Muscle layer of colon (tissue), 2 donors: ENCODE measurements around the gene UBAC2.

Experiments
- H3K27ac ChIP-seq: one replicate; pipeline ENCODE4 v1.7.0; 2013; ENCODE audit warnings: low read depth, mild to moderate bottlenecking, low read length, moderate library complexity
- H3K27me3 ChIP-seq, 2 donors: one replicate each; pipeline ENCODE4 v1.7.0; 2013; ENCODE audit warnings: low read length in 2 of 2, mild to moderate bottlenecking in 2 of 2; ENCODE audit not compliant: insufficient read depth in 2 of 2, control insufficient read depth in 1 of 2
- H3K36me3 ChIP-seq: one replicate; pipeline ENCODE4 v1.7.0; 2013; ENCODE audit warnings: mild to moderate bottlenecking, low read length; ENCODE audit not compliant: insufficient read depth
- H3K4me1 ChIP-seq: one replicate; pipeline ENCODE4 v1.7.0; 2013; ENCODE audit warnings: mild to moderate bottlenecking, low read length; ENCODE audit not compliant: insufficient read depth
- H3K4me3 ChIP-seq, 2 donors: one replicate each; pipeline ENCODE4 v1.7.0; 2013; ENCODE audit warnings: low read length in 2 of 2, low read depth in 1 of 2, mild to moderate bottlenecking in 1 of 2, moderate library complexity in 1 of 2
- H3K9ac ChIP-seq: one replicate; pipeline ENCODE4 v1.7.0; 2013; ENCODE audit warnings: low read length
- H3K9me3 ChIP-seq: one replicate; pipeline ENCODE4 v1.7.0; 2013; ENCODE audit warnings: mild to moderate bottlenecking, low read length
- donor health status: abdominal sarcoma.
- donor health status: Adenocarcinoma of cecum.

UBAC2 gene

DNA sequence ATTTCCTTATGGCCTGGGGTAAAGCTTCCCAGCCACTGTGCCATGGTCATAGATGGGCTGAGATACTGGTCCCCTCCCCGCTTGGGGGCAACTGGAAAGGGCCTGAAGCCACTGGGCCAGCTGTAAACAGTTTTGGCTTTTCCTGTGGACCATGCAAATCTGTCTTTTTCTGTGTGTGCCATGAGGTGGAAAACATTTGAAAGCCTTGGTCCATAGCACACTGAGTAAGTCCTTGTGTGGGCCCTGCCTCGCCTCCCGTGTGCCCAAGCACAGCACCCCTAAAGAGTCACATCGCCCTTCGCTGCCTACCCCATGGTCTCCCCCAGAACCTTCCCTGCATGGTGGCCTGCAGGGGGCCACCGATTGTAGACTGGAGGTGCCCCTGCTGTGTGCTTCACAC is 158.9 kb downstream of the UBAC2 start:
- H3K36me3 ChIP-seq, result no peaks in the 10 kb centered on the region
- peaks cover 20% of the 10 kb centered on the region for H3K4me1 ChIP-seq
- no peak overlapping the region for H3K27ac ChIP-seq
- H3K9ac ChIP-seq, result no peak overlapping the region
- H3K27me3 ChIP-seq, result no peaks in the 10 kb centered on the region
- H3K4me3 ChIP-seq, result no peak overlapping the region
- no peaks in the 10 kb centered on the region for H3K9me3 ChIP-seq

DNA sequence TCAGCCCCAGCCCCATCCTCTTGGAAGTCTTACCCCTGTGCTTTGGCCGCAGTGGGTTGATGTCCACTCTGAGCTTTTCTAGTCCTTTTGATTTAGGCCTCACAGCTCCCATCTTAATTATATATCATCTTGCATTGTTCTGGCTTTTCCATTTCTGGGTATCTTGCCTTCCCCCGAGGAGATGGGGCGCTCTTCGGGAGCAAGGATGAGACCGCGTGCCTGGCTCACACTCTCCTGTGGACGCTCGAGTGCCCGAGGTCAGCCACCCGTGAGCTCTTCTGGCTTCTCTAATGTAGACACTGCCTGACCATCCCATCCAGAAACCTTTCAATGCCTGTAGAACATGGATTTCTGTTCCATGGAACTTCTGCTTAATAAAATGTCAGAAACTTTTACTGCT is 160.0 kb downstream of the UBAC2 start:
- H3K9ac ChIP-seq, result no peak overlapping the region
- peaks cover 20% of the 10 kb centered on the region for H3K4me1 ChIP-seq
- no peaks in the 10 kb centered on the region for H3K9me3 ChIP-seq
- no peak overlapping the region for H3K4me3 ChIP-seq
- H3K27me3 ChIP-seq, result no peaks in the 10 kb centered on the region
- H3K36me3 ChIP-seq, result no peaks in the 10 kb centered on the region
- no peak overlapping the region for H3K27ac ChIP-seq

DNA sequence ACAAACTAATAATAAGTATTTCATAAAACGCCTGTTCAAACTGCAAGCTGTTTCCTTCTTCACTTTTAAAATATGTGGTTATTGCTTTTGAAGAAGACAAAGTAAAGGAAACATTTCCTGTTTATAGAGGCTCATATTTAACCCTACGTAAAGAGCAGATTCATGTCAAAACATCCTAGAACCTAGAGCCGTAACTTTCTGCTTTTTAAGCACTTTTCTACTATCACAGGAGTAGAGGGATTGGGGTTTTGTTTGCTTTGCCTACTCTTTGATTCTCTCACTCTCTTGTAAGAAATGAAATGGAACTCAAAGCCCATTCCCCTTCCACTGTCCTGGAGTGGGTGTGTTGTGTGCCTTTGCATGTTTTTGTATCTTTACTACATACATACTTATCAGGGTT is 160.5 kb downstream of the UBAC2 start:
- peaks cover 17% of the 10 kb centered on the region for H3K4me1 ChIP-seq
- H3K9me3 ChIP-seq, result no peaks in the 10 kb centered on the region
- no peaks in the 10 kb centered on the region for H3K36me3 ChIP-seq

DNA sequence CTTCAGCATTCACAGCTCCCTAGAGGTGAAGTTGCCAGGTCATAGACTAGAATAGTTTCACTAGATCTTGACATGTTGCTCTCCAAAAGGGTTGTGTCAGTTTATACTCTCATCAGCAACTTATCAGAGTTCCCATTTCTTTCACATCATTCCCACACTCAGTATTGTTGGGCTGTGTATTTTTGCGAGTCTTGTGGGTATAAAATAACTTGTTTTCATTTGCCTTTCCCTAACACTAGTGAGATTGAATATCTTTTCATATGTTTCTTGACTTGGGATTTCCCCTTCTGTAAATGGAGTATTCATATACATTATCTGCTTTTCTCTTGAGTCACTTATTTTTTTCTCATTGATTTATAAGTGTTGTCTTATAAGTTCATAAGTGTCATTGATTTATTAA is 161.7 kb downstream of the UBAC2 start:
- no peaks in the 10 kb centered on the region for H3K36me3 ChIP-seq
- H3K4me3 ChIP-seq, result no peak overlapping the region
- no peak overlapping the region for H3K9ac ChIP-seq
- peaks cover 7% of the 10 kb centered on the region for H3K4me1 ChIP-seq
- no peaks in the 10 kb centered on the region for H3K27me3 ChIP-seq
- H3K27ac ChIP-seq, result no peak overlapping the region
- H3K9me3 ChIP-seq, result no peaks in the 10 kb centered on the region

More for the DNA sequence above, 160.5 kb downstream of the UBAC2 start:
- Histone ChIP-seq H3K27me3 (no peaks in the 10 kb centered on the region), H3K27ac (no peak overlapping the region), H3K9ac (no peak overlapping the region), H3K4me3 (no peak overlapping the region)

DNA sequence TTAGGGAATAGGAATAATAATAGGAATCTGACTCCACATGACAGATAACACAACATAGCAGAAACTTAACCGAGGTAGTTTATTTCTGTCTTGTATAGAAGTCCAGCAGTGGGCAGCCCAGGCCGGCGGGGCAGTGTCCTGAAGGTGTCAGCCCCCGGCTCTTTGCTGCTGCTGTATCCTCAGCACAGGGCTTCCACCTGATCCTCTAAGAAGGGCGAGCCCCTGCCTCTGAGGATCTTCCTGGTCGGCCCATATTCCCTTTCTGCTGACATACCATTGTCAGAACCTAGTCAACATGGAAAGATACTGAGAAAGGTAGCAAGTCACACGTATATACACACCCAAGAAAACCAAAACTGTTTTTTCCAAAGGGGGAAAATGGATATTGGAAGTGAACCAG is 162.7 kb downstream of the UBAC2 start:
- Histone ChIP-seq H3K4me3 (no peak overlapping the region), H3K27me3 (no peaks in the 10 kb centered on the region), H3K27ac (no peak overlapping the region), H3K9ac (no peak overlapping the region), H3K4me1 (no peaks in the 10 kb centered on the region), H3K36me3 (no peaks in the 10 kb centered on the region), H3K9me3 (no peaks in the 10 kb centered on the region)

DNA sequence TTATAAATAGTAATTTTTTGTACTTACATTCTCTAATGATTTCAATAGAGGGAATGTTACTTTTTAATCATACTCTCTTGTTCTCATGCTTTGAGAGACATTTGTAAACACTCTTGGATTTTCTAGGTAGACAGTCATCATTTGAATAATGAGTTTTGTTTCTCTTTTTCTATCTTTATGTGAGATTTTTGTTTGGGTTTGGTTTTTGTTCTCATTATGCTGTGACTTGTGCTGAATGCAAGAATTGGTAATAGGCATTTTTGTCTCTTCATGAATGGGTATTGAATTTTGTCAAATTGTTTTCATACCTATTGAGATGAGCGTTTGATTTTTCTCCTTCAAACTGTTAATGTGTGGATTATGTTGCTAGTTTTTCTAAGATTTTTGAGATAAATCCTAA is 163.3 kb downstream of the UBAC2 start:
- no peaks in the 10 kb centered on the region for H3K4me1 ChIP-seq
- H3K9ac ChIP-seq, result no peak overlapping the region
- no peaks in the 10 kb centered on the region for H3K36me3 ChIP-seq
- H3K27me3 ChIP-seq, result no peaks in the 10 kb centered on the region
- no peak overlapping the region for H3K27ac ChIP-seq
- H3K9me3 ChIP-seq, result no peaks in the 10 kb centered on the region
- H3K4me3 ChIP-seq, result no peak overlapping the region

DNA sequence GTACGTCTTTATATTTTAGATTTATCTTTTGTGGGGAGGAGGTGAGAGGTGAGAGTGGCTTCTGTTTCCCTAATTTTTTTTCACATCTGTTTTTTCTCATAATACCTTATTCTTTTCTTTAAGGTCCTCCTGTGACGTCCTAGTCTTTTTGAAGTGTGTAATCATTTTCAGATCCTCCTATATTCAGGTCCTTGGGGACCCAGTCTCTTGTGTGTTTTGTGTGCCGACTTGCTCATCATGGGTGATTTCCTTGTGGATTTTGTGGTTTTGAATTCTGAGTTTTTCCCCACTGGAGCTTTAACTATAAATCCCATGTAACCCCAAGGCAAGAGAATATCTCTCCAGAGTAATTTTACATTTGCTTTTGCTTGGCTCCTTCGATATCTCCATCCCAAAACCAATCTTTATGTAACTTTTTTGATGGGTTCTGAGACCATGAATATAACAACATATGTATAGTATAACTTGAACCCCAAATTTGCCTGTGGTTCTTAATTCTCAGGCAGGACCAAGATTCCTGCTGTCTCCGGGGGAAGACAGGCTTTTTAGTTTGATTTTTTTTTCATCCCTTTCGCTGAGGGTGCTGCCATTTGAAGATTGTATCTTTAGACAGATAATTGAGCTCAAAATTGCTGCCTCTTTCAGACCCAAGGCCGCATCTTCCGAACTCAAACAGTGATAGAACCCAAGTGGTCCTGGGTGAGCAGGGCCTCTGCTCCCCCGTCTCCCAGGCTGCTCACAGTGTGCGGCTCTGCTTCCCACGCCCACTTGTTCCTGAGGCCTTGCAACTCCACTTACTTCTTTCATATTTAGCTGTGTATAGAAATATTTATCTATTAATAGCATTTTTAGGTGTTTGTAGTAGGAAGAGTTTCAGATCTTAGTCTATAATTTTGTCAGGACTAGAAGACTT is 165.7 kb downstream of the UBAC2 start:
- Histone ChIP-seq H3K9ac (no peak overlapping the region), H3K27me3 (no peaks in the 10 kb centered on the region), H3K9me3 (no peaks in the 10 kb centered on the region), H3K36me3 (peaks cover 9% of the 10 kb centered on the region), H3K27ac (no peak overlapping the region), H3K4me3 (no peak overlapping the region), H3K4me1 (no peaks in the 10 kb centered on the region)

DNA sequence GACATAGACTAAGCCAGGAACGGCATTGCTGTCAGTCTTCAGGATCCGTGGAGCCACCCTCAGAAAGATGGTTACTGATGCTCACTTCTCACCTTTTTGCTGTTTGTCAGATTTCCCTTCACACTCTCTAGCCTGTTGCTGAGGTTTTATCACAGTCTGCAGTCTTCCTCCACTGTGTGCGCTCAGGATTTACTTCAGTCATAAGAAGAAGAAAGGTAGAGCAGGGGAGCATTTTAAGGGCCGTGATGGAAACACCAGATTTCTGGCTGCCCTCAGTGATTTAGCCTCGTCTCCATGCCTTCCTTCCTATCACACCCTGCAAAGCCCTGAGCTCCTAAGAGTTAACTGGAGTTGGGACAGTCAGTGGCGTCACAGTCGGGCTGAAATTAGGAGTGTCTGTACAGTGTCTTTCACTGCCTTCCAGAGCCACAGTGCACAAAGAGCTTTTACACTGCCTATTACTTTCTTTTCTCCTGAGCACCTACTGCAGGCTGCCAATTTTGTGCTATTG is 166.5 kb downstream of the UBAC2 start:
- Histone ChIP-seq H3K9me3 (no peaks in the 10 kb centered on the region), H3K27ac (no peak overlapping the region), H3K36me3 (peaks cover 9% of the 10 kb centered on the region), H3K4me3 (no peak overlapping the region), H3K4me1 (no peaks in the 10 kb centered on the region), H3K9ac (no peak overlapping the region), H3K27me3 (no peaks in the 10 kb centered on the region)

DNA sequence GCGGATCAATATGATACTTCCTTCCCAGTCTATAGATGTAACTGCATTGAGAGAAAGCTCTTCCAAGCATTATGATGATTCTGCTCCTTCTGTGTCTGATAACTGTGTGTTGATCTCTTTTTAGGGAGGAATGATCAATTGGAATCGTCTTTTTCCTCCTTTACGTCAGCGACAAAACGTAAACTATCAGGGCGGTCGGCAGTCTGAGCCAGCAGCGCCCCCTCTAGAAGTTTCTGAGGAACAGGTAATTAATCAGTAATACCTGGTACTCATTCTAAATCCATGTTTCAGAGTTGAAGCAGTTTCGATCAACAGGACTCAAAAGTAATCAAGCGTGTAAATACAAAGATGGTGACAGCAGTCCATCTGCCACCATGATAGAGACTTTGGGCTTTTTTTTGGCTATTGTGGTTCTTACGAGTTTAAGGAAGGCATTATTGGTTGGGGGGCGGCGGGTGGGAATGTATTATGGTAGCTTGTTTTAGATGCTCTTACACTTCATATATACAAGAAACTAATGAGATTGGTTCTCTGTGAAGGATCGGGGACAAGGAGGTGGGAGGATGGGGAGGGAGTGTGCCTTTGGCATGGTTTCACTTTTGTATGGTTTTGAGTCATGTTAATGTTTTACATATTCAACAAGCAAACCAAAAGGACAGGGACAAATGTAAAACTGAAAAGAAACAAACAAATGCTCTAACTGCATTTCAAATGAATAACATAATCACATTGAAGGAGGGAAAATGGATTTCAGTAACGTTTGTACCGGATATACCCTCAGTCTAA is 167.2 kb downstream of the UBAC2 start:
- no peak overlapping the region for H3K4me3 ChIP-seq
- no peaks in the 10 kb centered on the region for H3K27me3 ChIP-seq
- H3K9ac ChIP-seq, result no peak overlapping the region
- no peaks in the 10 kb centered on the region for H3K4me1 ChIP-seq
- peaks cover 9% of the 10 kb centered on the region for H3K36me3 ChIP-seq
- no peak overlapping the region for H3K27ac ChIP-seq
- H3K9me3 ChIP-seq, result no peaks in the 10 kb centered on the region

DNA sequence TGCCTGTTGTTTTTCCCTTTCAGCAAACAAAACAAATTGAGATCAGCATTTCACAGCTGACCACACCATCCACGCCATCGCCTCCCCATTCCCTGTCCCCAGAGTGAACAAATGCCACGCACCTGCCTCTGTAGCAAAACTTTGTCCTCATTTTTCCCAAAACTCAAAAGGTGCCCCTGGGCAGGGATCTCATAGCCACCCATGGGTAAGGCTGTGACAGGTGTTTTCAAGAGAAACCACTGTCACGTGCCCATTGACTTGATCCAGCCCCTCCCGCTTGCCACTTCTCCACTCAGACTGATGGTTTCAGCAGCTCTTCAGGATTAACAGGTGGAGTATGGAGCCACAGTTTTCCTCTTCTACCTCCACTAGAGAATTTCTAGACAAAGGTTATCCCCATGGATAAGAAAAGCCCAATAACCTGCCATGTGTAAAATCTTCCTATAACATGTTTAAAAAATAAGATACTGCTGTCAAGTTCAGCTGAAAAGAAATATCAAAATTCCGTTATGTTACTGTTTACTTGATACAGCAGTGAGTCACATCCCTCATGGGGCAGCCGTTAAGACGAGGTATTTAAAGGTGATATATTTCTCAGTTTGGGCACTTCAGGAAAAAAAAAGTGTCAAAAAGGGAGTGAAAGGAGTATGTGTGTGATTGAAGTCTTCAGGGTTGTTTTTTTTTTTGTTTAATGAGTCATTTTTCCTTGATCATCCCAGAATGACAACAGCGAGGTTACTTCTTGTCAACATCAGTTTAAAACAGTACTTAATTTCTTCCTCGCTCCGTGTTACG is 170.0 kb downstream of the UBAC2 start:
- no peaks in the 10 kb centered on the region for H3K4me1 ChIP-seq
- H3K27ac ChIP-seq, result no peak overlapping the region
- peaks cover 9% of the 10 kb centered on the region for H3K36me3 ChIP-seq
- H3K9ac ChIP-seq, result no peak overlapping the region
- H3K4me3 ChIP-seq, result no peak overlapping the region
- H3K27me3 ChIP-seq, result no peaks in the 10 kb centered on the region
- H3K9me3 ChIP-seq, result no peaks in the 10 kb centered on the region

DNA sequence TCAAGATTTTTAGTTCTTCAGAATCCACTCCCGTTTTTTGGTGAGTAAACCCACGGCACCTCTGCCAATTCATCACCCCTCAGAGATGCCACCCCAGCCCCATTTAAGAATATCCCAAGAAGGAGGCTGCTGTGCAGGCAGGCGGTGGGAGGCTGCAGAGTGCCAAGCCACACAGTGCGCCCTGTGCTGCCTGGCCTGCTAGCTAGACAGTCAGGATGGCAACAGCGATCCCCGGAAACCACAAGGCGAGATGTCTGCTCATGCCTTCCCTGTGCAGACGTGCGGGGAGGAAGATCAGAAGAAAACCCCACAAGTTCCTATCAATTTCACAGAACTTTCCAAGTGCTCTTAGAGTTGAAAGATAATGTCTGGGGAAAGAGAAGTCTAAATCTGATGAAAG is 171.3 kb downstream of the UBAC2 start:
- no peak overlapping the region for H3K4me3 ChIP-seq
- H3K4me1 ChIP-seq, result no peaks in the 10 kb centered on the region
- peaks cover 10% of the 10 kb centered on the region for H3K36me3 ChIP-seq
- no peaks in the 10 kb centered on the region for H3K27me3 ChIP-seq
- H3K9me3 ChIP-seq, result no peaks in the 10 kb centered on the region
- H3K9ac ChIP-seq, result no peak overlapping the region
- H3K27ac ChIP-seq, result no peak overlapping the region
